Measurements from ENCODE around the gene CNTN6. TPM values are rescaled to one million over a fixed set of nuclear protein-coding genes. Genes with fewer than 3 reads are reported as not detected.

The CNTN6 gene
- total and polyA plus RNA-seq, 2 of the 13 experiments (the other 11 are each of a cell fraction or from before 2014, with no cell fraction given) = not detected

GRCh38 chr3:1446531-1446930 is 353.7 kb downstream of the CNTN6 start (continued):
- no peak for TF ChIP-seq ZBTB44 (CRISPR knock-in tag; IDR thresholded peaks at IDR 0.05)
- TF ChIP-seq MYNN (CRISPR knock-in tag; IDR thresholded peaks at IDR 0.05; ENCODE audit: low read depth) = no peak
- TF ChIP-seq ZBTB4 (CRISPR knock-in tag; IDR thresholded peaks at IDR 0.05; ENCODE audit: borderline replicate concordance) = no peak
- no peak for TF ChIP-seq ZNF546 (CRISPR knock-in tag; conservative IDR thresholded peaks at IDR 0.05)
- no peak for TF ChIP-seq IRF9 (CRISPR knock-in tag; IDR thresholded peaks at IDR 0.05; ENCODE audit: borderline replicate concordance)
- TF ChIP-seq MEF2D (CRISPR knock-in tag; IDR thresholded peaks at IDR 0.05) = no peak
- TF ChIP-seq GABPB1 (CRISPR knock-in tag; IDR thresholded peaks at IDR 0.05) = no peak
- no peak for TF ChIP-seq ISL2 (CRISPR knock-in tag; IDR thresholded peaks at IDR 0.05)
- TF ChIP-seq ZNF292 (CRISPR knock-in tag; IDR thresholded peaks at IDR 0.05; ENCODE audit: borderline replicate concordance, low read depth) = no peak
- no peak for TF ChIP-seq CHCHD3 (CRISPR knock-in tag; IDR thresholded peaks at IDR 0.05)
